CD4-positive, alpha-beta T cell treated with Interleukin-17A for 4 hours (primary cell): ENCODE data around the gene DCDC2.
"Not testable (repeated sequence)": the region's sequence is repeated elsewhere in the genome, so short reads cannot be mapped to it uniquely, and the experiment has no call there.

ENCODE experiments used
- DNase-seq: peaks from one replicate; pipeline ENCODE4 v3.0.0-alpha.2; 2020; ENCODE audit warnings: mixed read lengths

The DCDC2 gene

GRCh38 chr6:24378473-24379097 lies 20.7 kb upstream of the DCDC2 start:
- no peak for DNase-seq

- DNase-seq, result no peak
Measured at GRCh38 chr6:24376871-24377270, 19.0 kb upstream of the DCDC2 start.

GRCh38 chr6:24374612-24375011 lies 16.8 kb upstream of the DCDC2 start:
- DNase-seq, result no peak

- not testable (repeated sequence) for DNase-seq
Measured at GRCh38 chr6:24365103-24365633, 7.3 kb upstream of the DCDC2 start.

- DNase-seq, result not testable (repeated sequence)
Measured at GRCh38 chr6:24362363-24362762, 4.5 kb upstream of the DCDC2 start.

GRCh38 chr6:24359640-24360454 lies 2.0 kb upstream of the DCDC2 start:
- peak; percentile 80 for DNase-seq

GRCh38 chr6:24358219-24358821 lies 461 bp upstream of the DCDC2 start:
- no peak for DNase-seq

GRCh38 chr6:24356310-24356973 lies 1.4 kb downstream of the DCDC2 start:
- no peak for DNase-seq

- no peak for DNase-seq
Measured at GRCh38 chr6:24355393-24355792, 2.5 kb downstream of the DCDC2 start.

- no peak for DNase-seq
Measured at GRCh38 chr6:24353861-24354260, 4.0 kb downstream of the DCDC2 start.

- no peak for DNase-seq
Measured at GRCh38 chr6:24352434-24352833, 5.4 kb downstream of the DCDC2 start.

GRCh38 chr6:24344976-24345375 lies 12.9 kb downstream of the DCDC2 start:
- DNase-seq, result no peak

- DNase-seq, result no peak
Measured at GRCh38 chr6:24340998-24341938, 16.6 kb downstream of the DCDC2 start.

- DNase-seq, result no peak
Measured at GRCh38 chr6:24339932-24340331, 17.9 kb downstream of the DCDC2 start.

- DNase-seq, result no peak
Measured at GRCh38 chr6:24334285-24334684, 23.6 kb downstream of the DCDC2 start.

GRCh38 chr6:24332317-24332716 lies 25.5 kb downstream of the DCDC2 start:
- no peak for DNase-seq

- no peak for DNase-seq
Measured at GRCh38 chr6:24330137-24330732, 27.6 kb downstream of the DCDC2 start.

GRCh38 chr6:24329451-24329850 lies 28.4 kb downstream of the DCDC2 start:
- no peak for DNase-seq

- no peak for DNase-seq
Measured at GRCh38 chr6:24329022-24329421, 28.8 kb downstream of the DCDC2 start.

- DNase-seq, result no peak
Measured at GRCh38 chr6:24327756-24328155, 30.1 kb downstream of the DCDC2 start.

GRCh38 chr6:24325978-24326377 lies 31.9 kb downstream of the DCDC2 start:
- no peak for DNase-seq

GRCh38 chr6:24324617-24325016 lies 33.2 kb downstream of the DCDC2 start:
- DNase-seq, result no peak
